GM23338 (cell line): ENCODE results near the gene INPP5A.
"Not testable (repeated sequence)": the region's sequence is repeated elsewhere in the genome, so short reads cannot be mapped to it uniquely, and the experiment has no call there.

ENCODE experiments used
- CTCF ChIP-seq, 2 experiments: fragments of 200-600 bp in 1 of 2; sonication (generic) in 1 of 2; conservative IDR thresholded peaks; 2 replicates each; pipeline versions ENCODE4 v1.5.1 to v1.6.1; 2016 to 2017; ENCODE audit warnings: antibody characterized with exemption in 2 of 2, low read depth in 2 of 2, mild to moderate bottlenecking in 2 of 2, moderate library complexity in 1 of 2
- EZH2 ChIP-seq: fragments of 200-600 bp; sonication (generic); IDR thresholded peaks from one replicate; pipeline ENCODE4 v1.8.0; 2017; ENCODE audit warnings: antibody characterized with exemption, mild to moderate bottlenecking, low read depth; ENCODE audit not compliant: unreplicated experiment
- EZH2phosphoT487 ChIP-seq: fragments of 200-600 bp; sonication (generic); IDR thresholded peaks from one replicate; pipeline ENCODE4 v1.8.1; 2018; ENCODE audit warnings: antibody characterized with exemption; ENCODE audit not compliant: unreplicated experiment
- JUNB ChIP-seq: IDR thresholded peaks from one replicate; pipeline ENCODE4 v1.6.1; 2016; ENCODE audit warnings: antibody characterized with exemption; ENCODE audit not compliant: unreplicated experiment
- REST ChIP-seq: IDR thresholded peaks from one replicate; pipeline ENCODE4 v1.6.1; 2018; ENCODE audit warnings: antibody characterized with exemption; ENCODE audit not compliant: unreplicated experiment

DNA sequence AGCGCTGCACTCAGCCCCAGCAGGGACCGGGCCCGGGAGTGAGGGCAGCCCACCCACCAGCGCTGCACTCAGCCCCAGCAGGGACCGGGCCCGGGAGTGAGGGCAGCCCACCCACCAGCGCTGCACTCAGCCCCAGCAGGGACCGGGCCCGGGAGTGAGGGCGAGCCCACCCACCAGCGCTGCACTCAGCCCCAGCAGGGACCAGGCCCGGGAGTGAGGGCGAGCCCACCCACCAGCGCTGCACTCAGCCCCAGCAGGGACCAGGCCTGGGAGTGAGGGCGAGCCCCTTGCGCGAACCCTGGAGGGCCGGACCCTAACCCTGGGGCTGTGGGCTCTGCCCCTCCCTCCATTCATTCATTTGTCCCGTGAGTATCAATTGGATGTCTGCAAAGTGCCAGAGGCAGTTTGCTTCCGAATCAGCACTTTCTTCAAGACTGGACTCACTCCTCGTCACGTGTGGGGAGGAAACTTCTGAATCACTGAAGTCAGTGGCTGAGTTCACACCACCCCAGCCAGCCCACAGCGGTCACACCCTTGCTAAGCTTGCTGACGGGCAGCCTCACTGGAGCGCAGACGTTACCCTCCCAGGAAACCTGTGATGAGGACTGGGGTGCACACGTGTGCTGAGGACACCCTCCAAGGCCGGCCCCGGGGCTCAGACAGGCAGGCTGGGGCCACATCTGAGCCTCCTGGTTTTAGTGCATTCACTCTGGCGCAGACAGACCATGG is 205.8 kb downstream of the INPP5A start:
- TF ChIP-seq CTCF (conservative IDR thresholded peaks at IDR 0.05; ENCODE audit: low read depth in 2 of 2); REST; EZH2phosphoT487; JUNB; EZH2: not testable (repeated sequence)
